MG63 (cell line): ENCODE data around the gene FGF8. TPM values are rescaled to one million over a fixed set of nuclear protein-coding genes. Genes with fewer than 3 reads are reported as not detected.

Experiments used
- DNase-seq: peaks from one replicate; pipeline ENCODE4 v3.0.0-alpha.2; 2020
- H3K27me3 ChIP-seq: fragments of 250-450 bp; sonication (Bioruptor Pico); 2 replicates; pipeline ENCODE4 v1.5.1; 2020; ENCODE audit warnings: mild to moderate bottlenecking, moderate library complexity
- H3K36me3 ChIP-seq: fragments of 250-450 bp; sonication (Bioruptor Pico); 2 replicates; pipeline ENCODE4 v1.5.1; 2020; ENCODE audit warnings: mild to moderate bottlenecking, moderate library complexity
- H3K4me3 ChIP-seq: fragments of 250-450 bp; sonication (Bioruptor Pico); 2 replicates; pipeline ENCODE4 v1.5.1; 2020; ENCODE audit warnings: mild to moderate bottlenecking, moderate library complexity
- H3K9me3 ChIP-seq: fragments of 250-450 bp; sonication (Bioruptor Pico); 2 replicates; pipeline ENCODE4 v1.5.1; 2020; ENCODE audit warnings: mild to moderate bottlenecking, moderate library complexity
- total RNA-seq: library from RNA; depleted of rRNA; stranded (reverse); fragments of >200 nt; shearing (Covaris generic); gene quantifications from 2 replicates; pipeline ENCODE4 v1.2.3, GENCODE V29; 2014; ENCODE audit warnings: low replicate concordance

FGF8 gene
- total RNA-seq, 1 experiment from 2014 or later = not detected

DNA sequence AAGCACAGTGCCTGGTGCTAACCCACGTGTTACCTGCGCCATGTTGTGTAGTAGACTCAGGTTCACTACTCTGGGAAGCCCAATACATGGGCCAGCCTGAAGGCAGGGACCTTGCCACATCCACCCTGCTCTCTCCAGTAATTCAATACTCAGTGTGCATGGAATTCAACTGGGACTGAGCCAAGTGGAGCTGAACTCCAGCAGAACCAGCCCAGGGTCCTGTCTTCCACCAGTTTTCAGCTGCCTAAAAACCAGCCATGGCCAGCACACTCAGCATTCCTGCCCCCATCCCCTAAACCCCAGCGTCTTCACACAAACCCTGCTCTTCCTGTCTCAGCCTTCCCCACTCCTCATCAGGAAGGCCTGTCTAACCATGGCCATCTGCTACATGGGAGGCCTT lies 15.4 kb downstream of the FGF8 start:
- H3K36me3 ChIP-seq = no peaks in the 10 kb centered on the region
- DNase-seq = no peak
- no peaks in the 10 kb centered on the region for H3K9me3 ChIP-seq
- no peaks in the 10 kb centered on the region for H3K27me3 ChIP-seq
- no peak overlapping the region for H3K4me3 ChIP-seq

DNA sequence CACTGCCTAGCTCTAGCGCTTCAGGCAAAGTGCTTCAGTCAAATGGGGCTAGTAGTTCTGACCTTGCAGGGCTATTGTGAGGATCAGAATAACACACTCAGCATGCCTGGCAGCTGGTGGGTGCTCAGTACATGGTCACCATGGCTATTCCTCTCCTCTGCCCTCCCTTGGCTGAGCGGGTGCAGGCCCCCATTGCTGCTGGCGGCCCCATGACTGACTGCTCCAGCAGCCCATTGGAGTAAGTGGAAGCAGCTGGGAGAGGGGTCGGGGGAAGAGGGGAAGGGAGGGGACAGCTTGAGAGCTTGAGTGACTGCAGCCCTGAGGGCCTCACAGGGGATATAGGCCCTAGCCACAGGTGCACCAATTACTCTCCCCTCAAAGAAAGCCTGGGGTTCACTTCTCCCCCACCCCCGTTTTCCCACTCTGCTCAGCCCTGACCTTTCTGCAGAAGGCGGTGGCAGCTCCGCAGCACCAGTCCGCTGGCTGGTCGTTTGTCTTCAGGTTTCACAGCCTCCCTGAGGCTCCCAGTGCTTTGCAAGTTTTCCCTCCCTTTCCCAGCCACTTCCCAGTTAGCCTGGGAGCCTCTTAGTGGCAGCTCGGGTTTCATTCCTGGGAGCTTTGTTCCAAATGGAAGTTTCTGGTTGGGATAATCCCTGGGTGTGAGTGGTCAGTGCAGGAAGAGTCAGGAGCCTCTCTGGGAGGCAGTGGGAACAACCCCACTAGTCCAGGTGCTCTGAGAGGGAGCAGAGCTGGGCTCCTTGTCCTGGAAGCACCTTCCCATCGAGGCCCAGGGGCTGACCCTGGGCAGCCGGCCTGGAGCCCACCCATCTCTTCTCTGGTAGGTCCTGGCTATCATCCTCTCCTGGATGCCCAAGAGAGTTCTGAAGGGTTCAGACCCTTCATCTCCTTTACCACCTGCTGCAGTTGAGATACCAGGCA lies 16.3 kb downstream of the FGF8 start:
- DNase-seq = no peak
- Histone ChIP-seq H3K36me3 (no peaks in the 10 kb centered on the region), H3K27me3 (no peaks in the 10 kb centered on the region), H3K4me3 (no peak overlapping the region), H3K9me3 (no peaks in the 10 kb centered on the region)

DNA sequence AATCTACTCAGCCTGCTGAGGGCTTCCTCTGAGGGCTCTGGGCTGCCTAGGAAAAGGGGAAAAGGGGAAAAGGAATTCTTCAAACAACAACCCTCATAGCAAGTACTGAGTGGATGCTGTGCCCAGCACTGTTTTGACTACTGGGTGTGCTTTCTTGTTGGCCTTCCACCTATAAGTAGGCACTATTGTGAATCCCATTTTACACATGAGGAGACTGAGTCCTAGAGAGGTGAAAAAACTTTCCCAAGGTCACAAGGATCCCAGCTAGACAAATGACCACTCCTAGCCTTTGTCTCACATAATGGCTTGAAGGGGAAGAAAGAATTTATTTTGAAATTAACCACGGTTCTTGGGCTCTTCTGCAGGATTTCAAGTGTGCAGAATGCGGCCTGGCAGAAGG lies 17.1 kb downstream of the FGF8 start:
- no peaks in the 10 kb centered on the region for H3K36me3 ChIP-seq
- no peak overlapping the region for H3K4me3 ChIP-seq
- no peaks in the 10 kb centered on the region for H3K9me3 ChIP-seq
- no peaks in the 10 kb centered on the region for H3K27me3 ChIP-seq
- DNase-seq = no peak

DNA sequence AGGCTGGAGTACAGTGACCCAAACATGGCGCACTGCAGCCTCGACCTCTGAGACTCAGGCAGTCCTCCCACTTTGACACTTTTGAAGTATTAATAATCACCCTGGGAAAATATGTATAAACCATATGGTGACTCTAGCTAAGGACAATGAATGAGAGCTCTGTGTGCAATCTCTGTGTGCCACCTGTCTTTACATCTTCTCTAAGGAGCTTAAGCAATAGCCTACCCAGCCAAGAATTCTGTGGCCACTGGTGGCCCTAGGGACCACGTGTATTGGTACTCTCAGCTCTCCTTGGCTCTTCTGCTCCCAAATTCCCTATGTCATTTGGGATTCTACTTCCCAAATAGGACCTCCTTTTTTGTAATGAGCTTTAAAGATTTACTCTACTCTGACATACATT lies 23.7 kb downstream of the FGF8 start:
- DNase-seq = no peak
- no peaks in the 10 kb centered on the region for H3K9me3 ChIP-seq
- no peaks in the 10 kb centered on the region for H3K27me3 ChIP-seq
- no peak overlapping the region for H3K4me3 ChIP-seq
- no peaks in the 10 kb centered on the region for H3K36me3 ChIP-seq

DNA sequence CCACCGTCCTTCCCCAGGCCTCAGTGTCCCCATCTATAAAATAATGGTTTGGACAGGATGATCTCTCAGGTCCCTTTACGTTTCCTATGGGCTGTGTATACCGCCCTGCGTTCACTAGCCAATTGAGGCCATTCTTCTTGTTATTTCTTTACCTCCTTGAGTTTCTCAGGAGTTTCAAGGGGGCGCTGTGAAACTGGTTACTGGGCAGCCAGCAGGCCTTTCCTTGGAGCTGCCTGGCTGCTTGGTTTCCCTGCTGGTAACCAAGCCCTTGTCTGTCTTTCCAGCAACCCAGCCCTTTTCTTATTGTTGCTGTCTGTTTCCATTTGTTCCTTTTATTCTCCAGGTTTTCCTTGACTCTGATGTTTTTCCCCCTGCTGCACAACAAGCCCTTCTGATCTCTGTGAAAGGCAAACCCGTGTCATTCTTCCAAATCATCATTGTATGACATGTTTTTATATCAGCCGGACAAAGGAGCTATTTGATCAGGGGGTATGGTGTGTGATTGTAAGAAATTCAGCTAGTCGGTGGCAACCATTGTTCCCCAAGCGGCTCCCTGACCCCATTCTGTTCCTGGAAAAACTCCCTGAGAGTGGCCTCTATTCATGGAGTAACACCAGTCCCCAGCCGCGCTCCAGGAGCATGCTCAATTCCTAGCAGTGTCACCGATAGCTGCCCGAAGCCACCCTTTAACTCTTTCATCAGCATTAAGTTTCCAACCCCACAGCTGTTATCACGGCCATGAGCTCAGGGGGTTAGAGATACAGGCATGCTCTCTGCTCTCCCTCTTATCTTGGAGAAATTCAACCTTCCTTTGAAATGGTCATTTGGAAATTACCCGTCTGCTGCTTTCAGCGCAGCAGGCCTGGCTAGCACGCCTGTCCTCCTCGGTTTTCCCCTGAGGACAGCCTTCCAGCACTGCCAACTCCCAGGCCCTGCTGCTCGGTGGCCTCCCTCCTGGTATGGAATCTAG lies 26.6 kb downstream of the FGF8 start:
- no peak for DNase-seq
- no peaks in the 10 kb centered on the region for H3K9me3 ChIP-seq
- no peaks in the 10 kb centered on the region for H3K36me3 ChIP-seq
- H3K4me3 ChIP-seq = no peak overlapping the region
- H3K27me3 ChIP-seq = no peaks in the 10 kb centered on the region

DNA sequence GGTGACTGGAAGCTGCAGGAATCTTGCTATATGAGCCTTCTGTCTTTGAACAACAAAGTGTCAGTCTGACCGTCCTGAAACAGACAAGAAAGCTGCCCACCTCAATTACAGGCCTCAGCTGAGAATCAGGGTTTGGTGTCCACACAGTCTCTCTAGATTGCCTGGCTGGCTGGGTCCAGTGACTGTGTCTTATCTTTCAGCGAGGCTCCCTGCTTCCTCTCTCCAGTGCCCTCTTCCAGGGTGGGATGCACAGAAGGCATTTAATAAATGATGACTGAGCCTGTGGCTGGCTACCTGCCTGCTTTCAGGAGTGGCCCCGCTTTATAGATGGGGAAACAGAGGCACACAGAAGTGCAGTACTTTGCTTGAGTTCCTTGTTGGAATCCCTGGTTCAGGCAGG lies 27.4 kb downstream of the FGF8 start:
- Histone ChIP-seq H3K4me3 (no peak overlapping the region), H3K36me3 (no peaks in the 10 kb centered on the region), H3K9me3 (no peaks in the 10 kb centered on the region), H3K27me3 (no peaks in the 10 kb centered on the region)
- no peak for DNase-seq

DNA sequence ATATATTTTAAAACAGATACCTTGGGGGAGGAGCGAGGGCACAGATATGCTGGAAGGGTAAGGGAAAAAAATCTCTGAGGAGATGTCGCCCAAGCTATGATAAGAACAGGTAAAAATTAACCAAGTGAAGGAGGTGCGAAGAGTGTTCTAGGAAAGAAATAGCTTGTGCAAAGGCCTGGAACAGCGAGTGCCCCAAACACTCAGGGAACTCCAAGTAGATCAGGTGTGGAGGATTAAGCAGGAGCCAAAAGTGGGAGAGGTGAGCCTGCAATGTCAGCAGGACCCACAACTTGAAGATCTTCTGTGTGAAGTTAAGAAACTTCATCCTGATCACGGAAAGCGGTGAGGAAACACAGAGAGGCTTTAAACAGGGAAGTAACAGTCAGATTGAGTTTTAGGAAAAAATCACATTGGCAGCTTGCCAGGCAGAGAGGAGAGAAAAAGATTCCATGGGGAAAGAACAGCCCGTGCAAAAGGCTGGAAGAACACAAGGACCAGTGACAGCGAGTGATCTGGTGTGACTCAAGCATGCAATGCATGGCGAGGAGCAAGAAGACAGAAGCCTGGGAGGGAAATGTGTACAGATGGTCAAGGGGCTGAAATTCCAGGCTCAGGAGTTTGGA lies 30.7 kb downstream of the FGF8 start:
- no peaks in the 10 kb centered on the region for H3K27me3 ChIP-seq
- no peaks in the 10 kb centered on the region for H3K9me3 ChIP-seq
- H3K36me3 ChIP-seq = no peaks in the 10 kb centered on the region
- no peak for DNase-seq
- no peak overlapping the region for H3K4me3 ChIP-seq

DNA sequence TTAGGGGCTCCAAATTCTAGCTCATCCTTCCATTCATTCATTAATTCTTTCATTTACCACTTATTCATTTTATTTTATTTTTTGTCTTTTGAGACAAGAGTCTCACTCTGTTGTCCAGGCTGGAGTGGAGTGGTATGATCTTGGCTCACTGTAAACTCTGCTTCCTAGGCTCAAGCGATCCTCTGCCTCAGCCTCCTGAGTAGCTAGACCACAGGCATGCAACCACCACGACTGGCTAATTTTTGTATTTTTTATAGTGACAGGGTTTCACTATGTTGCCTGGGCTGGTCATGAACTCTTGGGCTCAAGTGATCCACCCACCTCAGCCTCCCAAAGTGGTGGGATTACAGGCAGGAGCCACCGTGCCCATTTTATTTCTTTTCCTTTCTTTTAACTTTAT lies 31.6 kb downstream of the FGF8 start:
- no peak for DNase-seq
- Histone ChIP-seq H3K36me3 (no peaks in the 10 kb centered on the region), H3K9me3 (no peaks in the 10 kb centered on the region), H3K27me3 (no peaks in the 10 kb centered on the region), H3K4me3 (no peak overlapping the region)

DNA sequence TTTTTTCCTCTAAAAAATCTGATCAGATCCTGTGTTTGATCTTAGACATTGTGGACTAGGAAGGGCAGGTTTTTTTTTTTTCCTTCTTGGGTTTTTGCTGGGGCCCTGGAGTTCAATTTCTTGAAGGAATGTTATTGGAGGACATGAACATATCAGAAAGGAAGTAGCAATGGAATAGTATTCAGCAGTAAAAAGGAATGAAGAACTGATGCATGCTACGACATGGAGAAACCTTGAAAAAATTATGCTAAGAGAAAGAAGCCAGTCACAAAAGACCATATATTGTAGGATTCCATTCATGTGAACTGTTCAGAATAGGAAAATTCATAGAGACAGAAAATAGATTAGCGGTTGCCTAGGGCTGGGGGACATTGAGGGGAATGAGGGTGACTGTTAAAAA lies 34.0 kb downstream of the FGF8 start:
- no peak for DNase-seq
- Histone ChIP-seq H3K9me3 (no peaks in the 10 kb centered on the region), H3K4me3 (no peak overlapping the region), H3K27me3 (no peaks in the 10 kb centered on the region), H3K36me3 (no peaks in the 10 kb centered on the region)

DNA sequence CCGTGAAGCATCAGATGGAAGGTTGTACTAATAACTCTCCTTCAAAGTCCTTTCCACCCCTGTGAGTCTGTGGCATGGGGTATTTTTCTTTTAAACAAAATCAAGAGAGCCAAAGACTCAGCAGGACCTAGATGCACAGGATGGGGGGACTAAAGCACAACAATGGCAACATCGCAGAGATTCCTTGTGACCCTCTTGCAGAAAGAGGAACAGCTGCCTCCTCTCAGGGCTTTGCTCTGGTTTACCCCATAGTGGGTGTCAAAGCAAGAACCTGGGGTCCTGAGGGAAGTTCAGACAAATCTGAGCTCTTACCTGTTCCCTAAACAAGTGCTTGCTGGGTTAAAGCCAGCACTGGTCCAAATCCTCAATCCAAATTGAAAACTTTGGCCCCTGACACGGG lies 39.2 kb downstream of the FGF8 start:
- DNase-seq = no peak
- H3K27me3 ChIP-seq = no peaks in the 10 kb centered on the region; the same call in 1 of the 2 replicates

DNA sequence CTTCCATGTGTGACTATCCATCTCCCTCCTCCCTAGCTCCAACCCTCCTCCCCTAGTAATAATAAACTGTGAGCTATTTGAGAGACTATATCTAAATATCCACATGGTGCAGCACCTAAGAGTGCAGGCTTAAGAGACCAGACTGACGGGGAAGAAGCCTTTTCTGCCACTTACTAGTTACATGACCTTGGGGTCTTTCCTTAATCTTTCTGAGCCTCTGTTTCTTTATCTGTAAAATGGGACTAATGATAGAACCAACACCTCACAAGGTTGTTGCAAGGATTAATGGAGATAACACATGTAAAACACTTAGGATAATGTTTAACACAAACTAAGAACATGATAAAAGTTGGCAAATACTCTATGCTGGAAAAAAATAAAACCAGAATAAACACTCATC lies 43.8 kb downstream of the FGF8 start:
- H3K36me3 ChIP-seq = no peaks in the 10 kb centered on the region
- H3K27me3 ChIP-seq = no peaks in the 10 kb centered on the region; the same call in 1 of the 2 replicates
- no peak for DNase-seq
- no peak overlapping the region for H3K4me3 ChIP-seq
- no peaks in the 10 kb centered on the region for H3K9me3 ChIP-seq

More for the DNA sequence above, 39.2 kb downstream of the FGF8 start:
- Histone ChIP-seq H3K9me3 (no peaks in the 10 kb centered on the region), H3K4me3 (no peak overlapping the region), H3K36me3 (no peaks in the 10 kb centered on the region)

DNA sequence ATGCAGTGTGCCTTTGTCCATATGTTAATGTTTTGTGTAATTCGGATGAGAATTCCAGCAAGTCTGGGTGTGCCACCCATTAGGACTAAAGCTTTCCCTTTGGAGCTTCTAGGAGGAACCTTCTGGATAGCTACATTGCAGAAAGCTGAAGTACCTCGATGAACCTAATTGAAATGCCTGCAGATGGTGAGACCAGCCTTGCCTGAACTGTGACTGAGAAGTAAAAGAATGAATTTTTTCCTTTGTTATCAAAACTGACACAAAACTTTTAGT lies 49.9 kb downstream of the FGF8 start:
- Histone ChIP-seq H3K4me3 (no peak overlapping the region), H3K27me3 (no peaks in the 10 kb centered on the region), H3K9me3 (no peaks in the 10 kb centered on the region), H3K36me3 (no peaks in the 10 kb centered on the region)
- DNase-seq = no peak

DNA sequence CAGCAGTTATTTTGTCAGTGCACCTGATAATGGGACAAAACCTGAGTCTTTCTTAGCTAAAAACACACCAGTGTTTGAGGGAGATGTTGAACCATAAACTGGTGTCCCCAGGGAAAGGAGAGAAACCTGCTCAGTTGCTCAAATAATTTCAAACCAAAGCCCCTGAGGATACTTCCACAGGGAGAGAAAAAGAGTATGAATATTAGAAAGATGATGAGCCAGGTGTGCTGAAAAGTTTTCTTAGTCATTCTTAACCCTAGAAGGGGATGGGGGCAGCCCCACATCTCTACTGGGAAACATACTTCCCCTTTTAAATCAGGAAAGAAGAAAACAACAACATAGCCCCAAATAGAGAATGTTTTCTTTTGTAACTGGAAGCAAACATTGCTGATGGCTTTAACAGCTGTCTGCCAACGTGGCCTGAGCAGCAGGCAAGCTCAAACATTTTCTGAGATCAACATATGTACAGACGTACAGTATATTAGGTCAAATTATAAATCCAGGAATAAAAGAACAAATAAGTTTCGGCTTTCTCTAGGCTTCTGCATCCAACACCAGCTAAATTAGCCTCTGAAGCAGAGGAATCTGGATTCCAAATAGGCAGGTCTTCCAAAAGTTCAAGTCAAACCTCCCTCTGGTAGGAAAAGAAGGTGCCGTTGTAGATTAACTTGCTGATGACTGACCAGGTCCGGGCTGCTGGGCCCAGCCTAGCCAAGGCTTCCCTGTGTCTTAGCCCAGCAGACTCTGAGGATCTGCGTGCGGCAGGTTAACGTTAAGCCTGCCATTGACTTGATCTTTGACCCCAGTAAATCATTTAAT lies 50.4 kb downstream of the FGF8 start:
- no peak overlapping the region for H3K4me3 ChIP-seq
- H3K36me3 ChIP-seq = no peaks in the 10 kb centered on the region
- no peaks in the 10 kb centered on the region for H3K27me3 ChIP-seq
- H3K9me3 ChIP-seq = no peaks in the 10 kb centered on the region
- DNase-seq = no peak

DNA sequence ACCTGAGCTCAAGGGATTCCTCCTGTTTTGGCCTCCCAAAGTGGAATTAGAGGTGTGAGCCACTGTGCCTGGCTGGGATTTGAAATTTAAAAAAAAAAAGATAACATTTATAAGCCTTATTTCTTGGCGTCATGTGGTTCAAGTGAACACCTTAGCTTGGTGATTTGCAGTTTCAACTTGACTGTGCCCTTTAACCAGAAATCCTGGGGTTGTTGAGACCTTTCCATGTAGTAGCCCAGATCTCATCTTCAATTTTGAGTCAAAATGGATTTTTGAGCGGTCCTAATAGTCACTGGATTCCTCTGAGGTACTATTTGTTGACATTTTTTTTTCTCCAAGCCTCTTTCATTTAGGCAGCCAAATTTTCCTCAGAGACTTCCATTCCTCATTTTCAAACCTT lies 51.5 kb downstream of the FGF8 start:
- H3K27me3 ChIP-seq = no peaks in the 10 kb centered on the region; the same call in 1 of the 2 replicates
- H3K9me3 ChIP-seq = no peaks in the 10 kb centered on the region
- no peaks in the 10 kb centered on the region for H3K36me3 ChIP-seq
- DNase-seq = no peak
- no peak overlapping the region for H3K4me3 ChIP-seq

DNA sequence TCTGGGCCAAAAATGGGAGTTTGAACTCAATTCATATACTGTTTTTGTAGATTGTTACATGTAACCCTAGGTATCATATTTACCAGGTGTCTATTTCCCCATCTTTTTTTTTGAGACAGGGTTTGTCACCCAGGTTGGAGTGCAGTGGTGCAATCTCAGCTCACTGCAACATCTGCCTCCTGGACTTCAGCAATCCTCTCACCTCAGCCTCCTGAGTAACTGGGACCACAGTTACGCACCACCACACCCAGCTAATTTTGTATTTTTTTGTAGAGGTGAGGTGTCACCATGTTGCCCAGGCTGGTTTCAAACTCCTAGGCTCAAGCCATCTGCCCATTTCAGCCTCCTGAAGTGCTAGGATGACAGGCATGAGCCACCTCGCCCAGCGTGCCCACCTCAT lies 52.7 kb downstream of the FGF8 start:
- no peak for DNase-seq
- Histone ChIP-seq H3K4me3 (no peak overlapping the region), H3K9me3 (no peaks in the 10 kb centered on the region), H3K36me3 (no peaks in the 10 kb centered on the region), H3K27me3 (no peaks in the 10 kb centered on the region; the same call in 1 of the 2 replicates)

DNA sequence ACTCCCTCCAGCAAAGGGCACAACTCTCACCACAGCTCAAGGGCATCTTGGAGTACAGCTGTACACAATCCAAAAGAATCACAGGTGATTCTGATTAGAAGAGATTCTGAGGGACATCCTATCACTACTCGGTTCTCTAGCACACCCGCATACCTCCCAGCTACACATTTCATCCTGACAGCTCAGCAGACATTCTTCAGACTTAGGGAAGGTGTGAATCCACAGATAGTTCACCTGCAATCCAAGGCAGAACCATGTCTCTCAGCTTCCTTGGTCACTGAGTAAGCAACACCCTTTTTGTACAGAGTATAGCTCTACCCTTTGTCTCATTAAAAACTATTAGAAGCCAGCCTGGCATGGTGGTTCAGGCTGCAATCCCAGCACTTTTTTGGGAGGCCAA lies 54.1 kb downstream of the FGF8 start:
- H3K27me3 ChIP-seq = no peaks in the 10 kb centered on the region; the same call in 1 of the 2 replicates
- DNase-seq = no peak
- H3K9me3 ChIP-seq = no peaks in the 10 kb centered on the region

More for the DNA sequence above, 54.1 kb downstream of the FGF8 start:
- Histone ChIP-seq H3K4me3 (no peak overlapping the region), H3K36me3 (no peaks in the 10 kb centered on the region)
